C1 segment of cervical spinal cord (tissue), 14 donors: ENCODE data around the gene CCL27.
A peak's percentile ranks its signal among the peaks of the same experiment; 100 is the strongest.
"Not testable (repeated sequence)": the region's sequence is repeated elsewhere in the genome, so short reads cannot be mapped to it uniquely, and the experiment has no call there.

ENCODE experiments used
- DNase-seq, 14 donors: peaks; one replicate each; lab custom pipeline; 2025; lab: John Stamatoyannopoulos, UW

Gene CCL27

DNA sequence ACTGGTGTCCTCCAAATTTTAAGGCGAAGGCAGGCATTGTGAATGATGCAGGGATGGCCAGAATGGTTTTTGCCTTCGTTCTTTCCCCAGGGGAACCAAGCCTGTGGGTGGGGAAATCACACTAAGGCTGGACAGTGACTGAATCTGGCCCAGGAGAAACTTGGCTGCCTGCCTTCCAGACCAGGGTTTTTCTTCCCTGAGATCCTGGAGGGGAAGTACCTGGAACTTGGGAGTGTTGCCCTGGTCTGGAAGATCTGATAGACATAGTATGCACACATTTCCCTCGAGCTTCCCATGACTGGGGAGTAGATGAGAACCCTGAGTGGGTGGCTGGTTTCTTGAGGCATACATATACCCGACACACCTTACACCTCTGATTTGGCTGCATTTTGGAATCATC is 11.1 kb downstream of the CCL27 start:
- peak in 1 of 14 donors; percentile 33 for DNase-seq

DNA sequence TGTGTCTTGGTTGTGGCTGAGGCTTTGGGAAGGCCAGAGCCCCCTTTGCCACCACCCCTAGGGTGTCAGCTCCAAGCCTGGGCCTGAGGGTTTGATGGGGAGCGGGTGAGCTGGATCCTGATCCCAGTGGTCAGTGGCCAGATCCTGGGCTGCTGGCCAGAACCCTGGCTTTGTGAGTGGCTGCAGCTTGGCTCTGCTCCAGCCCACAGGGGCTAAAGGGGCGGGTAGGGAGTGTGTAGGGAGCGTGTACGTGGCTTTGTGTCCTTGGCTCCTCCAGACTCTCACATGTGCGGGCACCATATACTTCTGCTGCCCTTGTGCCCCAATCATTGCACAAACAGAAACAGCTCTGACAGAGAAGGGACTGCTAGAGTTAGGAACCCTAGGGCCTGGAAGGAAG is 11.6 kb downstream of the CCL27 start:
- DNase-seq: peak in 4 of 14 donors; percentile 6 to 50 (median 22)

DNA sequence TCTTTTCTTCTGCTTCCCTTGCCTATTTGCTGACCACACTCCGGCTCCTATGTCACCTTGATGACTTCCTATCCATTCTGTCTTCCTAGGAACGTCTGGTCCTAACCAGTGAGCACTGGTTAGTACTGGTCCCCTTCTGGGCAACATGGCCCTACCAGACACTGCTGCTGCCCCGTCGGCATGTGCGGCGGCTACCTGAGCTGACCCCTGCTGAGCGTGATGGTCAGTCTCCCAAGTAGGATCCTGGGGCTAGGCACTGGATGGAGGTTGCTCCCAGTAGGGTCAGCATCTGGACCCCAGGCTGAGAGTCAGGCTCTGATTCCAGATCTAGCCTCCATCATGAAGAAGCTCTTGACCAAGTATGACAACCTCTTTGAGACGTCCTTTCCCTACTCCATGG is 13.8 kb downstream of the CCL27 start:
- no peak for DNase-seq

DNA sequence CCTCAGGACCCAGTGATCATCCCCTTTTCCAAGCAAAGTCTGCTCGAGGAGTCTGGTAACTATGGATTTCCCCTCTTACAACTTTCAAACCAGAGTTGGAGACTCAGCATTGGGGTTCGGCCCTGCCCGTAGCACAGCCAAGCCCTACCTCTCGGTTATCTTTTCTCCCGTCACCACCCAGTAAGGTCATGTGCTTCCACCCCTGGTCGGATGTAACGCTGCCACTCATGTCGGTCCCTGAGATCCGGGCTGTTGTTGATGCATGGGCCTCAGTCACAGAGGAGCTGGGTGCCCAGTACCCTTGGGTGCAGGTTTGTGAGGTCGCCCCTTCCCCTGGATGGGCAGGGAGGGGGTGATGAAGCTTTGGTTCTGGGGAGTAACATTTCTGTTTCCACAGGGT is 14.8 kb downstream of the CCL27 start:
- no peak for DNase-seq

DNA sequence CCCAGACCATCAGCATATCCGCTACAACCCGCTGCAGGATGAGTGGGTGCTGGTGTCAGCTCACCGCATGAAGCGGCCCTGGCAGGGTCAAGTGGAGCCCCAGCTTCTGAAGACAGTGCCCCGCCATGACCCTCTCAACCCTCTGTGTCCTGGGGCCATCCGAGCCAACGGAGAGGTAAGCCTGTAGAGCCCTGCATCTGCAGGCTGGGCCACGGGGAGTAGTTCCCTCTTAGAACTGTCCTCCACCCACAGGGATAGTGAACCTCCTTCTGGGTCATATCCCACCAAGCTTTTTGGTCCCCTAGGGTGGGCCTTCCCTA is 15.4 kb downstream of the CCL27 start:
- peak in 1 of 14 donors; percentile 34 for DNase-seq

DNA sequence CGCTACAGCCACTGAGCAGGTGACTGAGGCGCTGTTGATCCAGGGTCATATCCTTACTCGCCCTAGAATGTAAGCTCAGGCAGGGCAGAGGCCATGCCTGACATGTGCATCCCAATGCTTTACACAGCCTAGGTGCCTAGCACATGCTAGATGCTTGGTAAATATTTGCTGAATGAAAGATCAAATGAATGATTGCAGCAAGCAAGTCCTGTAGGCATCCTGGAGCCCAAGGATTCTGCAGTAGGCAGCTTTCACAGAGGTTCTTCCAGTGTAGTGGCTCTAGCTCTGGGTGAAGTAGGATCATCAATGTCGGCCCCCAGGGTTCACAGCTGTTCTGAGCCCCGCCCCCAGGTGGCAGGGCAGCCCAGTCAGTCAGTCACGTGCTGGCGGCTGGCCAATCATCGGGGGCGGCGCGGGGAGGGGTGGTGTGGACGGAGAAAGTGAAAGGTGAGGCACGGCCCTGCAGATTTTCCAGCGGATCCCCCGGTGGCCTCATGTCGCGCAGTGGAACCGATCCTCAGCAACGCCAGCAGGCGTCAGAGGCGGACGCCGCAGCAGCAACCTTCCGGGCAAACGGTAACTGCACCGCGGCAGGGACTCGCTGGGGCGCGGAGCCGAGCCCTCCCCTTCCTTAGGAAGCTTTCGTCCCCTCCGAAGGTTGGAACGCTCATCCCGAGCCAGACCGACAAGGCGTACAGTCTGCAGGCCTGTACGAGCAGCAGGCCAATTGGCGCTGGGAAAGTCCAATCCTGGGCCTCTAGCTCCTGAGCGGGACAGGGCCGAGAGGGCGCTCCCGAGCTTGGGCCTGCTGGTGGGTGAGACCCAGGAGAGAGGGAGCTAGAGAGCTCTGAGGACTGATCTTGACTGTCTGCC is 16.0 kb downstream of the CCL27 start, which contains the start of gene GALT:
TSS of gene GALT (plus strand) at position 465 of the 873 bp plus-strand sequence. CDS start at position 495, 30 bp downstream.
- DNase-seq: peak; percentile 42 to 89 (median 82)

DNA sequence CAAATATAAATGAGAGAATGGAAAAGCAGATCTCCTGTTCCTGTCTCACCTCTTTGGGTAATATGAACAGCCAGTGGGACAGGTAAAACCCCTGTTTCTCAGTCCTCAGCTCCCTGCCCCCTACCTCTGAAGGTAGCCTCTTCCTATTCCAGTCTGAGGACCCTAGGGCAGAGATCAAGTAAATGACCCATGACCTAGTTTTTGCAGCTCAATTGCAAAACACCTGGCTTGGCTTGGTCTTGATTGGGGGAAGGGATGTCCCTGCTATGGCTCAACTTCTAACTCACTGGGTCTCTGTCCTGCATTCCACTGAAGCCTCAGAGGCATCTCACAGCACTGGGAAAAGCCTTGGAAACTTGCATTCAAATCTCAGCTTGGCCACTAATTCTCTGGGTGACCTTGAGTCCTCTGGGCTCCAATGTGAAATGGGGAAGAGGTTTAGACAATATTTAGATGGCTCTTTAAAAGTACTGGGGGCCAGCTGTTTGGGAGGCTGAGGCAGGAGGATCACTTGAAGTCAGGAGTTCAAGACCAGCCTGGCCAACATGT is 17.6 kb downstream of the CCL27 start:
- DNase-seq: no peak

DNA sequence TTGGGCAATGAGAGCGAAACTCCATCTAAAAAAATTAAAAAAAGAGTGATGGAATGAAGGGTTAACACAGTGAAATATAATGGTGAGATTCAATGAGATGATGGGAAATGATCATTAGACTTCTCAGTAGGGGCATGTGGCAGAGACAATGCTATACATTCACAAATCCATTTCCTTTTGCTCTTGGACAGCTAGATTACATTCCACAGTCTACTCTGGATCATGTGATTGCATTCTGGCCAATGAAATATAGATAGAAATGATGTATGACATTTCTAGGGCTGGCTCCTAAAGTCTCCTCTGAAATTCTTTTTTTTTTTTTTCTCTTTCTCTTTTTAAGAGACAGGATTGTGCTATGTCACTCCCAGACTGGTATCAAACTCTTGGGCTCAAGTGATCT is 19.8 kb downstream of the CCL27 start:
- DNase-seq: no peak

DNA sequence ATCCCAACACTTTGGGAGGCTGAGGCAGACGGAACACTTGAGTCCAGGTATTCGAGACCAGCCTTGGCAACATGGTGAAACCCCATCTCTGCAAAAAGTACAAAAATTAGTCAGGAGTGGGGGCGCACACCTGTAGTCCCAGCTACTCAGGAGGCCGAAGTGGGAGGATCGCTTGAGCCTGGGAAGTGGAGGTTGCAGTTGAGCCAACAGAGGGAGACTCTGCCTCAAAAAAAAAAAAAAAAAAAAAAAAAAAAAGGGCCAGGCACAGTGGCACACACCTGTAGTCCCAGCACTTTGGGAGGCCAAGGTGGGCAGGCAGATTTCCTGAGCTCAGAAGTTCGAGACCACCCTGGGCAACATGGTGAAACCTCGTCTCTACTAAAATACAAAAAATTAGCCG is 23.1 kb downstream of the CCL27 start:
- DNase-seq: not testable (repeated sequence)

DNA sequence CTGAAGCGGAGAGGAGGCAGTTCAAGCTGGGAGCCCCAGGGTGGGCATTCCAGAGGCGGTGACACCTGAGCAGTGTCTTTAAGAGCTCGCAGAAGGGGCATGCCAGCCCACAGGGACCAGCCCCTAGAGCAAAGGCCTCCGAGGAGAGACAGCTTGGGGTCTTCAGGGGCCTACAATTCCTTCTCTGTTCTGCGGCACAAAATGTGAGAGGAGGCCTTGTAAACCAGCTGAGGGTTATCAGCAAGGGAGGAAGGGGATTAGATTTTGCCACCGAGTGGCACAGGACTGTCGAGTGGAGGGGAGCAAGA is 24.4 kb downstream of the CCL27 start:
- DNase-seq: peak in 1 of 14 donors; percentile 55

DNA sequence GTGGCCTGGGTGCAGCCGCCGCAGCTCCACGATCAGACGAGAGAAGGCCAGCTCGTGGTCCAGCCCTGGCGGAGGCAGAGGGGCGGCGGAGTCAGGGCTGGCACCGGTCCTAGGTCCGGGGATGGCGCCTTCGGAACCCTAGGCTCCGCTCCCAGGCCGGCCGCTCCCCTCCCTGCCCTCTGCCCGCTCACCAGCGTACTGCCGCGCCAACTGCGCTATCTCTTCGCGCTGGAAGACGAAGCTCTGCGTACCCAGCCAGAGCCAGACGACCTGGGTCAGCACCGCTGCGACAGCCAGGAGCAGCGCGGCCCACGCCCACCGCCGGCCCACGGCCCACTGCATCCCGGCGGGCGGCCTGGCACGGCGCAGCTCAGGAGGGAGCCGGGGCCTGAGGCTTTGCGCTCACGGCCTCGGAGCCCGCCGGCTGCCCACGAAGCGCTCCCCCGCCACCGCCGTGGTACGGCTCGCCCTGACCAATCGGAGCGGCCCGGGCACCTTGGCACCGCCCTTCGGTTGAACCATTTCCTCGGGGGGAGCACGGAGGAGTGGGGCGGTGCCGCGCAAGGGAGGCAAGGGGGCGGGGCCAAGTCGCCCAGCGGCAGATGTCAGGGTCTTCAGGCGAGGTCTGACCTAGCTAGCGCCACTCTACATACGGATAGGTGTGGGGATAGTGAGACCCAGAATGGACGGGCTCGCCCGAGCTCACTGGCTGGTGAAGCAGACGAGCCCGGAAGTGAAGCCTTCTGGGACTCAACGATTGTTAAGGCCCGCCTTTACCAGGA is 24.9 kb downstream of the CCL27 start, which contains the start of gene SIGMAR1:
TSS of gene SIGMAR1 (minus strand) at position 432 of the 782 bp plus-strand sequence. CDS start at position 342, 90 bp downstream.
- peak; percentile 50 to 94 (median 90) for DNase-seq

DNA sequence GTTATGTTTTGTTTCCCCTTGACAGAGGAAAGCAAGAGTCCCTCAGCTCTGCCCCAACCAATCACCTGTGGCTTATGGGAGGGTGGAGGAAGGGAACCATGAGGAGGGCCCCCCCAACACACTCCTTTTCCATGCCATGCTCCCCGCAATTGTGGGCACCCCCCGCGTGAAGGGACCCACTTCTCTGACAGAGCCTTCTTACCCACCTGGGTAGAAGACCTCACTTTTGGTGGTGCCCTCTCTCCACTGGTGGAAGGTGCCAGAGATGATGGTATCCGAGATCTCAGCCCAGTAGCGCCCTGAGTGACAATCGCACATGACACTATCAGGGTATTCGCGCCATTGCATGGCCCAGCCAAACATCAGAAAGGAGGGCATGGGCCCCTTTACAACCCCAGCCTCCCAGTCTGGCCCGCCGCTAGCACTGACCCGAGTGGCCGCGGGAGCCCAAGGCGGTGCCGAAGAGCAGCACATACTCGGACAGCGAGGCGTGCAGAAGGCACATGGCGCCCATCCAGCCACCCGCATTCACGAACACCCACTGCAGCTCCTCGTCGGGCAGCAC is 25.6 kb downstream of the CCL27 start:
- DNase-seq: peak in 1 of 14 donors; percentile 39

DNA sequence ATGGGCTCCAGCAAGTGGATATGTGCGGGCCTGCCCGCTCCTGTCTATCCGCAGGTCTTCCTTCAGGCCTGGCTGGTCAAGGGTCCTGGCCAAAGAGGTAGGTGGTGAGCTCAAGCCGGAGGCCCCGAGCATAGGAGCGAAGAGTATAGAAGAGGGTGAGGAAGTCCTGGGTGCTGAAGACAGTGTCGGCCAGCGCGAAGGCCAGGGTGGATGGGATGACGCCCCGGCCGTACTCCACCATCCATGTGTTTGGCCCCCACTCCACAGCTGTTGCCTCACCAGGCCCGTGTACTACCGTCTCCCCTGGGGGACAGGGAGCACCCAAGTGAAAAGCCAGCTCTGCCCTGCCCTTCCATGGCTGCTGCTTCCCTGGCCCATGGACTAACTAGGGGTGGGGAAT is 26.9 kb downstream of the CCL27 start:
- DNase-seq: no peak

DNA sequence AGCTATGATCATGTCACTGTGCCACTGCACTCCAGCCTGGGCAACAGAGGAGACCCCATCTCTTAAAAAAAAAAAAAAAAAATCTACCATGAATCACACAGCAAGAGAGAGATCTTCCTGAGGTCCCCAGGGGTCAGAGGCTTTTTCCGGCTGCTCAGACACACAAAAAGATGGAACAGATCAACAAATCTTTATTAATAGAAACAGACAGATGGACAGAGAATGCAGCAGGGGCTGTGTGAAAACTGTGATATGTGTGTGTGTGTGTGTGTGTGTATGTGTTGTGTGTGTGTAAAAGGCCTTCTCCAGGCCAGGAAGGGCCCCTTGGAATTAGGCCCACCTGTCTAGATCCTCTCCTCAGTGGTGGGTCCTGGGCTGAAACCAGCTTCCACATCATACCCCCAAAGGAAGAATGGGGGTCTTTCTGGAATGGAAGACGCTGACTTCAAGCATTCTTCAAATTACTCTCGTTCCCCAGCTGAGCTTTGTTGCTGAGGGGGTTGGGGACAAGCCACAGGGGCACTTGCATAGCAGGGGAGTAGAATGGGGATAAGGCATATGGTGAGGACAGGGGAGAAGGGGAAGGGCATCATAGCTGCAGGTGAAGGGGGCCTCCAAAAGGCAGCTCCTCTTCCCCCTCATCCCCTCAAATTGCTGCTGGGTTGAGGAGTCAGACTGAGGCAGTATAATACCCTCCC is 27.8 kb downstream of the CCL27 start:
- DNase-seq: no peak

DNA sequence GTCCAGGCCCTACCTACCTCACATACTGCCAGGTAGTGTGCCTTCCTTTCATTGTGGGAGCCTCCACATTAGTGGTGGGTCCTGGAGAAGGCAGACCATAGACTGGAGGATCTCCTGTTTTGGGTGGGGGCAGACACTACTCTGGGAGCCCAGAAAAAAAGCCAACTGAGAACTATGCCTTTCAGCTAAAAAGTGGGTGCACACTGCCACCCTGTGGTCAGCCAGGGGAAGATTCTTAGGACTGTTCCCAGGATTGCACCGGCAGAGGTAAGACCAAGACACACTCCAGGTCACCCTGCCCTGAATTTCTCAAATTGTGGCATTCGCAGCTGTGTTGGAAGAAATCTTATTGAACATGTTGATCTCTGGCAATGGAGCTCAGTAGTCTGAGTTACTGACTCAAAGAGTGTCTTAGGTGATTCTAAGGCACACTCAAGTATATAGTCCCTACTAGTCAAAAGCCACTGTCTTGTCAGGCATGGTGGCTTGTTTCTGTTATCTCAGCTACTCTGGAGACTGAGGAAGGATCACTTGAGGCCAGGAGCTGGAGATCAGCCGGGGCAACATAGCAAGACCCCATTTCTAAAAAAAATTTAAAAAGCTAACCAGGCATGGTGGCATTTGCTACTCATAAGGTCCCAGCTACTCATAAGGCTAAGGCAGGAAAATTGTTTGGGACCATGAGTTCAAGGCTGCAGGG is 28.5 kb downstream of the CCL27 start:
- DNase-seq: peak in 12 of 14 donors; percentile 12 to 62 (median 36)

DNA sequence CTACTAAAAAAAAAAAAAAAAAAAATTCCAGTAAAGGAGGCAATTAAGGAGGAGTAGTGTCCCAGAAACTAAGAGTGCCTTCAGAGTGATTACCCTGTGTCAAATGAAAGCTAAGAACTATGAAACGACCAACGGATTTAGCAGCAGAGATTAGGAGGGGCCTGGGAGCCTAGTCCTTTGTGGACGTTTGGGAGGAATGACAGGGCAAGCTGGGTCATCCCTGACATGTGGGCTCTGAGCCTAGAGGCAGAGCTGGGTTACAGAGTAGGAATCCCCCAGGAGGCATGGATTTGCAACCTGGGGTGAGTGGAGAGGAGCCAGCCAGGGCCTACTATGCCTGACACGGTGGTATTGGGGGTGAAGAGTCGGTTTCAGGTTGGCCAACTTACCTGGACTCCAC is 29.3 kb downstream of the CCL27 start:
- DNase-seq: no peak

DNA sequence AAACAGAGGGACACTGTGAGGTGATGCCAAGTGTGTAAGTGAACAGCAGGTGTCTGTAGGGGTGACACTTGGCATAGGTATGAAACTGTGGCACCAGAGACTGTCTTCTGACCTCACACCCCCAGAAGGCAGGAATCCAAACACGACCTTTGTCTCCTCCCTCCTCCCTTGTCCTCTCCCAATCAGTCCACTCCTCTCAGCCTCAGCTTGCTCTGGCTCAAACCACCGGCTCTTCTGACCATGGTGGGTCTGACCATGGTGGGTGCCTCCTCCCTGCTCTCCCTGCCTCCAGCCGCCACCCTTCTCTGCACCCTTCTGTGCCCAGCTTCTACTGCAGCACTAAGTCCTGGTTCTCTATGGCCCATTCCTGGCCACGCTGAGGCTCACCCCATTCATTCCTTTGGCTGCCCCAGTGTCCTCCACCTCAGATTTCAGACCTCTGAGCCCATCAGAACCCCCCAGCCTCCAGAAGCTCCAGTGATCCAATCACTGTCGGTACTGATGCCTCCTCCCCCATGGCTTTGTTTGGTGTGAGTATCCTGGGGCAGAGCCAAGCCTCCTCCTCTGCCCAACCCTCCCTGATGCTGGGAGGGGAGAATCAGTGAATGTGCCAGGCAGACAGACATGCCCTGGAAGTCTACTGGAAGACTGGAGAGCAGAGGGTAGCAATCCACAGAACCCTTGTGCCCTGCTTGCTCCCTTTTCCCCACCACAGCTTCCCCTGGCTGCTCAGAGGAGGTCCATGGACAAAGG is 31.9 kb downstream of the CCL27 start:
- no peak for DNase-seq

DNA sequence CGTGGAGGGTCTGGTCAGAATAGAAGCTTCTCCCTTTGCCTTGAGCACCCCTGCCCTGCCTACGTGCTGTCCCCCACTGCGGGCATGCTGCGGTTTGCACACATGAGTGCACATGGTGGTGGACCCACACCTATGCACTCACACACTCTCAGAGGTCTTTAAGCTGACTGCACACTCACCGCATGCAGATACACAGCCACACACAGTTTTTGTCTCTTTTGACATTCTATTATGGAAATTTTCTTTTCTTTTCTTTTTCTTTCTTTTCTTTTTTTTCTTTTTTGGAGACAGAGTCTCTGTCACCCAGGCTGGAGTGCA is 33.0 kb downstream of the CCL27 start:
- DNase-seq: no peak

DNA sequence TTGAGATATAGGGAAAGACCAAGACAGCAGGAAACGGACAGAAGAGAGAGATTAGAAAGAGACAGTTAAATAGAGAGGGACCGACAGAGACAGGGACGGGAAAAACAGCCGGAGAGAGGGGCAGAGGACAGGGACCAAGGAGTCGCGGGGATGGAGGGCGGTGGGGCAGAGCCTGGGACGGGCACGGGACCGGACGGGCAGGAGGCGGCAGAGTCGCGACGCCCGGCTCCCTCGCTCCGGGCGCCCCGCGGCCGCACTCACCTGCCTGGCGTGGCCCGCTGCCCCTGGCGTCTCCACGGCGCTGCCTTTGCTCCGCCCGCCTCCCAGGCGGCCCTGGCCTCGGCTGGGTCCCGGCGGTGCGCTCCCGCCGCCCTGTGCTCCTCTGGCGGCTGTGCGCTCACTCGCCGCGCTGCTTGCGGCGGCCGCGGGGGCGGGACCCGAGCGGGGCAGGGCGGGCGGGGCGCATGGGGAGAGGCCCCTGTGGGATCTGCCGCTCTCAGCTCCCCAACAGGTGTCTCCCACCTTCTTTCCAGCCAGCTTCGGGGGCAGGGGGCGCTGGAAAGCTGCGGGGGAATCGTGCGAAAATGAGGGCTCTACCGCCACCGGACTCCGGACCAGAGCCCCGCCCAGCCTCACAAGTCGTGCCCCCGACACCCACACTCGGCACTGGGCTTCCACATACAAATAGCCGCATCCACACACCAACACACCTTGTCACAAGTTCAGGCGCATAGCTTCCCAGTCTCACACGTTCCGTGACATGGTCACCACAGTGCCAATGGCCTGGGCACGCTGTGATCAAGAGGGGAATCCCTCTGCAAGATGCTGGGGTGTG is 33.6 kb downstream of the CCL27 start, which contains the start of gene ARID3C:
TSS of gene ARID3C (minus strand) at position 411 of the 835 bp plus-strand sequence. CDS start 1,052 bp downstream, outside the sequence.
- DNase-seq: no peak
